Measurements from ENCODE around the gene PDIA5.
"Not testable (repeated sequence)": the region's sequence is repeated elsewhere in the genome, so short reads cannot be mapped to it uniquely, and the experiment has no call there.

PDIA5 gene

GRCh38 chr3:123094516-123095313, 27.9 kb downstream of the PDIA5 start:
- DNase-seq = no peak

- DNase-seq = no peak
These were observed 29.3 kb downstream of the PDIA5 start for GRCh38 chr3:123096126-123096525.

- peak; percentile 66 for DNase-seq
These were observed 29.9 kb downstream of the PDIA5 start for GRCh38 chr3:123096731-123097130.

GRCh38 chr3:123098426-123099330, 31.9 kb downstream of the PDIA5 start:
- DNase-seq = no peak

GRCh38 chr3:123099331-123100192, 32.7 kb downstream of the PDIA5 start:
- DNase-seq = no peak

- no peak for DNase-seq
These were observed 33.5 kb downstream of the PDIA5 start for GRCh38 chr3:123100193-123100776.

GRCh38 chr3:123102249-123102648, 35.4 kb downstream of the PDIA5 start:
- DNase-seq = no peak

- no peak for DNase-seq
These were observed 36.0 kb downstream of the PDIA5 start for GRCh38 chr3:123102826-123103225.

GRCh38 chr3:123104550-123104949, 37.7 kb downstream of the PDIA5 start:
- no peak for DNase-seq

- no peak for DNase-seq
These were observed 38.7 kb downstream of the PDIA5 start for GRCh38 chr3:123105201-123106189.

GRCh38 chr3:123110282-123110975, 43.6 kb downstream of the PDIA5 start:
- no peak for DNase-seq

- DNase-seq = no peak
These were observed 44.3 kb downstream of the PDIA5 start for GRCh38 chr3:123110976-123111615.

GRCh38 chr3:123111640-123112039, 44.8 kb downstream of the PDIA5 start:
- DNase-seq = no peak

- no peak for DNase-seq
These were observed 45.4 kb downstream of the PDIA5 start for GRCh38 chr3:123112232-123112631.

- DNase-seq = not testable (repeated sequence)
These were observed 45.8 kb downstream of the PDIA5 start for GRCh38 chr3:123112656-123113055.

- DNase-seq = no peak
These were observed 47.1 kb downstream of the PDIA5 start for GRCh38 chr3:123113889-123114450.

- DNase-seq = no peak
These were observed 49.3 kb downstream of the PDIA5 start for GRCh38 chr3:123116116-123116515.

GRCh38 chr3:123119388-123119787, 52.6 kb downstream of the PDIA5 start:
- no peak for DNase-seq

GRCh38 chr3:123119802-123120201, 53.0 kb downstream of the PDIA5 start:
- DNase-seq = no peak

- DNase-seq = no peak
These were observed 53.7 kb downstream of the PDIA5 start for GRCh38 chr3:123120573-123120972.
